T-helper 1 cell treated with Interleukin-12 subunit alpha and Interleukin-12 subunit beta and Interleukin-4 antibody, amounts not matched to agents 30 μg/mL and 1 μg/mL, for 36 hours (primary cell): ENCODE measurements around the gene SYP.

Experiments
- H3K27ac Mint-ChIP-seq: one replicate; pipeline ENCODE4 v1.8.0; 2021; ENCODE audit warnings: mild to moderate bottlenecking, mixed read lengths
- H3K27me3 Mint-ChIP-seq: one replicate; pipeline ENCODE4 v1.8.0; 2021; ENCODE audit warnings: low read depth, mixed read lengths
- H3K36me3 Mint-ChIP-seq: one replicate; pipeline ENCODE4 v1.8.0; 2021; ENCODE audit warnings: low read depth, mixed read lengths
- H3K4me1 Mint-ChIP-seq: one replicate; pipeline ENCODE4 v1.8.0; 2021; ENCODE audit warnings: low read depth, mixed read lengths
- H3K4me3 Mint-ChIP-seq: one replicate; pipeline ENCODE4 v1.8.0; 2021; ENCODE audit warnings: mild to moderate bottlenecking, moderate library complexity, mixed read lengths
- H3K9me3 Mint-ChIP-seq: one replicate; pipeline ENCODE4 v1.8.0; 2021; ENCODE audit warnings: mixed read lengths

Gene SYP

DNA sequence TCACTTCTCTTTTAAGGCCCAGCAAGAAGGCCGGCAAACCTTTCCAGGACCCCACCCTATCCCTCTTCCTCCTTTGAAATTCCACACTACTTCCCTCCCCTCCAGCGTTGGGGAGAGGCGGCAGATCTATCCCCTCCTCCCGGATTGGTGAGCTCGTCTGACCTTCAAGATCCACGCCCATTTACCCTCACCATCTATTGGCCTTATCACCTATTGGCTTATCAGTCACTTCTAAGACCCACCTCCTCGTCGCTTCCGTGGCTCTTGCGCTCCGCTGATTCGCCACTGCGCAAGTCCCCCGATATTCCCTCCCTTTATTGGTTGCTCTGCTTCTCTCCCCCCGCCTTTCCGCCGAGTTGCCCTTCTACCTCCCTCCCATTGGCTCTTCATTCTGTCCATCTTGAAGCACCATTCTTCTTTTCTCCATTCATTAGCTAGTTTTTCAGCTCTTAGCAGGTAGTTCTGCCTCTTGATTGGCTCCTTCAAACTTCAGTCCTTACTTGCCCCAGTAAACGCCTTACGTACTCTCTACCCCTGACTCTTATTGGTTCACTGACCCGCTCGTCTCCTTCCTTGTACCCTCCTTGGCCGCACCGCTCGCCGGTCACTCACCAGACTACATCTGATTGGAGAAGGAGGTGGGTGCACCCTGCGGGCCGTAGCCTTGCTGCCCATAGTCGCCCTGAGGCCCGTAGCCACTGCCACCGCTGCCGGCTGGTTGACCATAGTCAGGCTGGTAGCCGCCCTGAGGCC, 9.0 kb downstream of the SYP start:
- peak overlapping the region; percentile 93 for H3K27ac Mint-ChIP-seq
- H3K4me1 Mint-ChIP-seq: peaks cover 29% of the 10 kb centered on the region

DNA sequence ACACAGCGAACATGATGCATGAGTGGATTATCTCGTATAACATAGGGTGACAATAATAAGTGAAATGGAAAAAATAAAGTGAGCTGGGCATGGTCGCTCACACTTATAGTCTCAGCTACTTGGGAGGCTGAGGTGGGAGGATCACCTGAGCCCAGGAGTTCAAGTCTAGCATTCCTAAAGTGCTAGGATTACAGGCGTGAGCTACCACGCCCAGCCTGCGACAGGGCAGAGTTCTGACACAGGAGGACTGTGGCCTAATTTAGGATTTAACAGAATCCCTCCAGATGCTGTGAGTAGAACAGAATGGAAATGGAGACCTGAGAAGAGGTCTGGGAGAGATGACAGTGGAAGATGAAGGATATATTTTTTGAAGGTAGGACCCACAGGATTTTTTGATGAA, 10.4 kb downstream of the SYP start:
- peaks cover 34% of the 10 kb centered on the region for H3K4me1 Mint-ChIP-seq
- no peaks in the 10 kb centered on the region for H3K27me3 Mint-ChIP-seq
- peak overlapping the region; percentile 96 for H3K4me3 Mint-ChIP-seq
- peak overlapping the region; percentile 63 for H3K27ac Mint-ChIP-seq
- no peaks in the 10 kb centered on the region for H3K9me3 Mint-ChIP-seq
- H3K36me3 Mint-ChIP-seq: no peaks in the 10 kb centered on the region

More for the DNA sequence above, 9.0 kb downstream of the SYP start:
- Mint-ChIP-seq H3K27me3 (no peaks in the 10 kb centered on the region), H3K9me3 (no peaks in the 10 kb centered on the region), H3K4me3 (peak overlapping the region; percentile 96), H3K36me3 (no peaks in the 10 kb centered on the region)

GRCh38 chrX:49188468-49189076, 11.4 kb downstream of the SYP start:
- Mint-ChIP-seq H3K27me3 (no peaks in the 10 kb centered on the region), H3K36me3 (no peaks in the 10 kb centered on the region), H3K4me1 (peaks cover 32% of the 10 kb centered on the region), H3K4me3 (no peak overlapping the region), H3K27ac (no peak overlapping the region), H3K9me3 (no peaks in the 10 kb centered on the region)

DNA sequence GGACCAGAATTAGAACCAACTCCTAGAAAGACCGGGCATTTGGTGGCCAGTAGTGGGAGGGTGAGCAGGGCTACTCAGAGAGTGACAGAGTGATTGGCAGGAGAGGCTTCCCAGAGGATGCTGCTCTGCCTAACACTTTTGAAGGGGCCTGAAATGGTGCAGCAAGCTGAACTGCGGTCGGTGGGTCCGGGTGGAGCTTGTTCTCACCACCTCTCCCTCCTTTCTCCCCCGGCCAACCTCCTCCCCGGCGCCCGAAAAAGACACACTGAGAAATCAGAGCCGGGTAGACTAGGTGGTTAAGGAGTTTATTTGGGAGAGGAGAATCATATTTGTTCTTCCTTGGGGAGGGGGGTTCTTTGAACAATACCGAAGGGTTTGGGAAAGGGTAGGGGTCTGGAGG, 12.5 kb downstream of the SYP start:
- Mint-ChIP-seq H3K27ac (no peak overlapping the region), H3K4me1 (peaks cover 26% of the 10 kb centered on the region), H3K27me3 (no peaks in the 10 kb centered on the region), H3K36me3 (peaks cover under 1% of the 10 kb centered on the region), H3K4me3 (no peak overlapping the region), H3K9me3 (no peaks in the 10 kb centered on the region)

GRCh38 chrX:49187028-49187394, 13.0 kb downstream of the SYP start:
- Mint-ChIP-seq H3K27me3 (no peaks in the 10 kb centered on the region), H3K4me1 (peaks cover 24% of the 10 kb centered on the region), H3K4me3 (peak overlapping the region; percentile 58), H3K9me3 (no peaks in the 10 kb centered on the region), H3K27ac (no peak overlapping the region), H3K36me3 (peaks cover 6% of the 10 kb centered on the region)

GRCh38 chrX:49186125-49187027, 13.6 kb downstream of the SYP start, which contains the start of gene PRICKLE3:
TSS of gene PRICKLE3 (minus strand) at chrX:49186373. CDS start at chrX:49186297, 76 bp downstream.
- no peaks in the 10 kb centered on the region for H3K27me3 Mint-ChIP-seq
- H3K27ac Mint-ChIP-seq: peak within 1 kb of the TSS; percentile 63
- H3K4me1 Mint-ChIP-seq: peaks cover 24% of the 10 kb centered on the region
- peaks cover 6% of the 10 kb centered on the region for H3K36me3 Mint-ChIP-seq
- H3K9me3 Mint-ChIP-seq: no peaks in the 10 kb centered on the region
- H3K4me3 Mint-ChIP-seq: peak within 1 kb of the TSS; percentile 84

- Mint-ChIP-seq H3K4me3 (peak overlapping the region; percentile 84), H3K9me3 (no peaks in the 10 kb centered on the region)
Observed at GRCh38 chrX:49184294-49185281, 15.4 kb downstream of the SYP start.

GRCh38 chrX:49183701-49184281, 16.2 kb downstream of the SYP start:
- no peaks in the 10 kb centered on the region for H3K9me3 Mint-ChIP-seq
- H3K27me3 Mint-ChIP-seq: no peaks in the 10 kb centered on the region
- no peak overlapping the region for H3K27ac Mint-ChIP-seq
- H3K36me3 Mint-ChIP-seq: peaks cover 18% of the 10 kb centered on the region
- peak overlapping the region; percentile 68 for H3K4me3 Mint-ChIP-seq
- H3K4me1 Mint-ChIP-seq: peaks cover 20% of the 10 kb centered on the region

More at GRCh38 chrX:49184294-49185281, 15.4 kb downstream of the SYP start:
- Mint-ChIP-seq H3K4me1 (peaks cover 21% of the 10 kb centered on the region), H3K36me3 (peaks cover 13% of the 10 kb centered on the region), H3K27me3 (no peaks in the 10 kb centered on the region), H3K27ac (peak overlapping the region; percentile 63)

DNA sequence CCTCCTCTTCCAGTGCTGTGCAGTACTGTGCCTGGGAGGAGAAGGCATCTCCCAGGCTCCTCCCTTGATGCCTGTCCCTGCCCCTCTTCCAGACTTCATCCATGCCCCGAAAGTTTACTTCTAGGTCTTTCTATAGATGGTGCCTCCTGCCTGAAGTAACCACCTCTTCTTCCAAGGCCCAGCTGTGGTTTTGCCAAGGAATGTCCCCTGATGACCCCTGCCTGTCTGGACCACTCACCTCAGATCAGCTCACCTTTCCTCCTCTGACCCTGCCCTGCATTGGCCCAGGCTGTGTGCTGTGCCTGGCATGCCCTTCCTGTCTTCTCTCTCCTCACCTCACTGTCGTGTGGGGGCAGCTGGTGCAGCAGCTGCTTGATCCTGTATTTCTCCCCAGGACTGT, 20.6 kb downstream of the SYP start:
- no peak overlapping the region for H3K27ac Mint-ChIP-seq

DNA sequence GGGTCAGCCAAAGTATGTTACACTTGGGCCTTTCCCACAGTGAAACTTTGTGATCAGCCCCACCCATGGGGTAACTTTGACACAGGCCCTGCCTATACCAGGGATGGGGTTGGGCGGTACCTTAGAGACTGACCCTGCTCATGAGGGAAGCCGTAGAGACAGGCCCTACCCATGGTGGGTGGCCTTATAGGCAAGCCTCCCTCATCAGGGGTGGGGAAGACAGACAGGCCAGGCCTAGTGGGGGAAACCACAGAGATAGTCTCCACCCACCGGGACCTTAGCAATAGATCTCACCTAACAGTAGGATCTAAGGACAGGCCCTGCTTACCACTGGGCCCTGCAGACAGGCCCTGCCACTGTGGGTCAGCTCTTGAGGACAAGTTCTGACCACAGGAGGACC, 21.5 kb downstream of the SYP start:
- H3K4me1 Mint-ChIP-seq: peaks cover 22% of the 10 kb centered on the region
- H3K4me3 Mint-ChIP-seq: no peak overlapping the region
- no peaks in the 10 kb centered on the region for H3K9me3 Mint-ChIP-seq
- H3K27ac Mint-ChIP-seq: no peak overlapping the region
- H3K36me3 Mint-ChIP-seq: peaks cover 38% of the 10 kb centered on the region
- no peaks in the 10 kb centered on the region for H3K27me3 Mint-ChIP-seq

More for the DNA sequence above, 20.6 kb downstream of the SYP start:
- Mint-ChIP-seq H3K4me3 (no peak overlapping the region), H3K27me3 (no peaks in the 10 kb centered on the region), H3K4me1 (peaks cover 25% of the 10 kb centered on the region), H3K9me3 (no peaks in the 10 kb centered on the region), H3K36me3 (peaks cover 38% of the 10 kb centered on the region)

DNA sequence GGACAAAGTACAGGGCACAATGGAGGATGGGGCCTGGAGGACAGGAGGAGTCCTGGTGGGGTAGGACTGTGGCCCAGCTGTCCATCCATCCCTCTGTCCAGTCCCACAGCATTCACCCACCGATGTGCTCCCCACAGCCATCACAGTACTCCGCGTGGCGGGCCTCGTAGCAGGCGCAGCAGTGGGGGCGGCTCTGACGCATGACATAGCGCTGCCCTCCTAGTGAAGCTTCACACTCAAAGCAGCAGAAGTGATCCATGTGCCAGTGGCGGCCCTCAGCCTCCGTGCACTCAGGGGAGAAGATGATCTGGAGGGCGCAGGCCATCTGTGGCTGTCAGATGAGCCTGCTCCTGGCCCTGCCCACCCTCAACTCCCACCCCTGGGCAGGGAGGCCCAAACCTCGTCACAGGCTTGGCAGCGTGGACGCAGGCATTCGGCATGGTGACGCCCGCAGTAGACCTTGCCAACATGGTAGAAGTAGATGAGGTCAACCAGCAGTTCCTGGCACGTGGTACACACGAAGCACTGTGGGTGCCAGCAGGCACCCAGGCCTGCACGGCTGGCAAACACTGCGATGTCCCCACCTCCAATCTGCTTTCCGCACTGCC, 22.0 kb downstream of the SYP start:
- Mint-ChIP-seq H3K27ac (no peak overlapping the region), H3K9me3 (no peaks in the 10 kb centered on the region), H3K4me3 (no peak overlapping the region), H3K27me3 (no peaks in the 10 kb centered on the region), H3K36me3 (peaks cover 38% of the 10 kb centered on the region), H3K4me1 (peaks cover 22% of the 10 kb centered on the region)

DNA sequence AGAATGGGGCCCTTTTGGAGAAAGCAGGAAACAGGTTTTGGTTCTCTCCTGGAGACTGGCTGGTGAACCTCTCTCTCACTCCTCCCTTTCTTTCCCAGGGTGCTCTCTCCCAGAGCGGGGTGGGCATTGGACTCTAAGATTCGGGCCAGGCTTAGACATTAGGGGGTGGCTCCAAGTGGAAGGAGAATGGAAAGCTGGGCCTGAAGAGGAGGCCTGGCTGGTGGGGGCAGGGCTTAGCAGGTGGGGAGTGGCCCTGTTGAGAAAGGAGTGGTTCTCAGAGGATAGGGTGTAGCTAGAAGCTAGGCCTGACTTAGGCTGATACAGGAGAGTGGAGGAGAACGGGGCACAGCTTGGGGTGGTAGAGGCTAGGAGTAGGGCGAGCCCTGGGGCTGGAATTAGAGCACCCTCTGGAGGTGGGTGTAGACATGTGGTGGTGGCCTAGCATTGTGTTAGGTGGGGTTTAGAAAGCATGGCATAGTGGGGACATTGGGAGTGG, 22.6 kb downstream of the SYP start:
- Mint-ChIP-seq H3K4me1 (peaks cover 24% of the 10 kb centered on the region), H3K36me3 (peaks cover 36% of the 10 kb centered on the region), H3K4me3 (no peak overlapping the region), H3K27me3 (no peaks in the 10 kb centered on the region), H3K9me3 (no peaks in the 10 kb centered on the region), H3K27ac (no peak overlapping the region)
